ENCODE results near the gene MLLT10.

DNA sequence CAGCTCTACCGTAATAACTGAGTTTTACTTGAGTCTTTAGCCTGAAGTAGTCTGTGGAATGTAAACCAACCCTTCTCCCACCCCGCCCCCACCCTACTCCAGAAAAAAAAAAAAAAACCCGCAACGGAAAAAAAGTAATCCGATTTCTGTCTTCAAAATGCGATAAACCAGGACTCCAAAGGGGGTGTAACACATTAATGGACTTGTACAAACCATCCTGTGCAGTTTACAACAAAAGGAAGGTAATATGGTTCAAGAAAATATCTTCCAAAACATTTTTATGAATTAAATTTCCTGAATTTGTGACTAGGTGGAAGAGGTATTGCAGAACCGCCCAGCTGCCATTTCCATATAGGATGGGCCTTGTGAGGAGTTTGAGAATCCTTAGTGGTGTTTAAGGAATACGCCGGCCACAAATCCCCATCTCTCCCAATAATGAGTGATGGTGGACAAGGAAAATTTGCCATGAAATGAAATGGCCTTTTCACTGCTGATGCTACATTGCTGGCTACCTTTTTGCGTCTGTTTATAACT, 19.1 kb upstream of the MLLT10 start:
- TF ChIP-seq, protein P1, sequence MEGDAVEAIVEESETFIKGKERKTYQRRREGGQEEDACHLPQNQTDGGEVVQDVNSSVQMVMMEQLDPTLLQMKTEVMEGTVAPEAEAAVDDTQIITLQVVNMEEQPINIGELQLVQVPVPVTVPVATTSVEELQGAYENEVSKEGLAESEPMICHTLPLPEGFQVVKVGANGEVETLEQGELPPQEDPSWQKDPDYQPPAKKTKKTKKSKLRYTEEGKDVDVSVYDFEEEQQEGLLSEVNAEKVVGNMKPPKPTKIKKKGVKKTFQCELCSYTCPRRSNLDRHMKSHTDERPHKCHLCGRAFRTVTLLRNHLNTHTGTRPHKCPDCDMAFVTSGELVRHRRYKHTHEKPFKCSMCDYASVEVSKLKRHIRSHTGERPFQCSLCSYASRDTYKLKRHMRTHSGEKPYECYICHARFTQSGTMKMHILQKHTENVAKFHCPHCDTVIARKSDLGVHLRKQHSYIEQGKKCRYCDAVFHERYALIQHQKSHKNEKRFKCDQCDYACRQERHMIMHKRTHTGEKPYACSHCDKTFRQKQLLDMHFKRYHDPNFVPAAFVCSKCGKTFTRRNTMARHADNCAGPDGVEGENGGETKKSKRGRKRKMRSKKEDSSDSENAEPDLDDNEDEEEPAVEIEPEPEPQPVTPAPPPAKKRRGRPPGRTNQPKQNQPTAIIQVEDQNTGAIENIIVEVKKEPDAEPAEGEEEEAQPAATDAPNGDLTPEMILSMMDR (IDR thresholded peaks at IDR 0.05) = no peak
- TF ChIP-seq EZH2 (IDR thresholded peaks at IDR 0.05) = no peak

Data from neural progenitor cell (in vitro differentiated cells).